HepG2 (cell line): ENCODE data around the gene STK32C. TPM values are rescaled to one million over a fixed set of nuclear protein-coding genes. Genes with fewer than 3 reads are reported as not detected.

Experiments
- ATAC-seq: fragments of 200-7000 bp; cut with Tn5 transposase; 3 replicates; pipeline ENCODE4 v1.9.1; 2020; ENCODE audit warnings: mild to moderate bottlenecking, moderate library complexity
- BruUV-seq: library from RNA; stranded (reverse); fragments of 400-500 nt; replicated peaks from 2 replicates; lab custom pipeline; 2021; lab: Mats Ljungman, UMichigan
- CTCF ChIA-PET: fragments of 300-600 bp; formaldehyde crosslinking; extraction: SDS; loops from one replicate; lab custom pipeline; 2021; ENCODE audit warnings: low total read pairs, inconsistent platforms, low intra/inter-chr PET ratio; lab: Yijun Ruan, JAX
- POLR2A ChIA-PET: fragments of 350-600 bp; sonication (Branson Sonifier 250); formaldehyde crosslinking; loops from one replicate; lab custom pipeline; 2020; ENCODE audit warnings: antibody characterized with exemption, inconsistent platforms; lab: Yijun Ruan, JAX
- DNase-seq: peaks from one replicate; pipeline ENCODE4 v3.0.0-alpha.2; 2015; ENCODE audit warnings: low spot score
- FAIRE-seq: peaks from 3 replicates; lab custom pipeline; 2011; peaks lifted over from hg19 to GRCh38; lab: Jason Lieb, UNC
- H2AFZ ChIP-seq: one replicate; pipeline ENCODE4 v1.6.1; 2011; ENCODE audit warnings: low read length, inconsistent platforms
- H3K27ac ChIP-seq: fragments of 300-600 bp; 3 replicates; pipeline ENCODE4 v1.8.0; 2011; ENCODE audit warnings: mixed run types, mild to moderate bottlenecking, mixed read lengths, low read length, inconsistent platforms; ENCODE audit not compliant: insufficient read depth; ENCODE audit errors: extremely low read length
- H3K27me3 ChIP-seq, 2 experiments: fragments of 200-600 bp in 1 of 2; 2 replicates in 1 of 2; 3 replicates in 1 of 2; pipeline versions ENCODE4 v1.6.0 to v1.8.0; 2011; ENCODE audit warnings: low read length in 2 of 2, mild to moderate bottlenecking in 2 of 2, moderate library complexity in 2 of 2, inconsistent platforms in 1 of 2; ENCODE audit not compliant: insufficient read depth in 2 of 2, control insufficient read depth in 1 of 2
- H3K36me3 ChIP-seq, 2 experiments: fragments of 200-600 bp in 1 of 2; replicated peaks in 1 of 2; 2 replicates in 1 of 2; 3 replicates in 1 of 2; pipeline versions ENCODE4 v1.5.1 to v1.8.0; 2011; ENCODE audit warnings: low read length in 2 of 2, inconsistent platforms in 1 of 2; ENCODE audit not compliant: insufficient read depth in 2 of 2, control insufficient read depth in 1 of 2
- H3K4me1 ChIP-seq: 2 replicates; pipeline ENCODE4 v1.5.1; 2012; ENCODE audit warnings: low read length, inconsistent platforms; ENCODE audit not compliant: insufficient read depth
- H3K4me2 ChIP-seq: 2 replicates; pipeline ENCODE4 v1.6.0; 2011; ENCODE audit warnings: low read depth, low read length, inconsistent platforms
- H3K4me3 ChIP-seq, 3 experiments: fragments of 200-600 bp in 1 of 3; sonication (generic), shearing (Covaris generic) in 1 of 3; replicated peaks in 1 of 3; 2 replicates each; pipeline ENCODE4 v1.5.1; 2011 to 2016; ENCODE audit warnings: low read length in 3 of 3, inconsistent platforms in 2 of 3, low read depth in 2 of 3, mild to moderate bottlenecking in 2 of 3, control low read depth in 1 of 3, mixed read lengths in 1 of 3; ENCODE audit not compliant: insufficient read depth in 1 of 3
- H3K79me2 ChIP-seq: one replicate; pipeline ENCODE4 v1.6.1; 2011; ENCODE audit warnings: low read length, inconsistent platforms; ENCODE audit not compliant: insufficient read depth
- H3K9ac ChIP-seq: 2 replicates; pipeline ENCODE4 v1.6.0; 2011; ENCODE audit warnings: mild to moderate bottlenecking, low read depth, low read length, inconsistent platforms; ENCODE audit not compliant: insufficient read depth
- H3K9me3 ChIP-seq: 2 replicates; pipeline ENCODE4 v1.5.1; 2012; ENCODE audit warnings: mild to moderate bottlenecking, low read length
- H4K20me1 ChIP-seq: 2 replicates; pipeline ENCODE4 v1.6.0; 2011; ENCODE audit warnings: inconsistent platforms, mild to moderate bottlenecking, low read length, moderate library complexity; ENCODE audit not compliant: insufficient read depth
- SMARCE1 ChIP-seq: fragments of 450-650 bp; IDR thresholded peaks from 2 replicates; pipeline ENCODE4 v1.6.1; 2017; ENCODE audit warnings: borderline replicate concordance
- ZBTB7B ChIP-seq: sonication (generic); formaldehyde crosslinking; IDR thresholded peaks from 2 replicates; pipeline ENCODE4 v1.4.0; 2020; ENCODE audit warnings: missing genetic modification reagents
- ZC3H4 ChIP-seq: sonication (generic); formaldehyde crosslinking; IDR thresholded peaks from 2 replicates; pipeline ENCODE4 v1.4.0; 2020; ENCODE audit warnings: missing genetic modification reagents, borderline replicate concordance
- ZFP37 ChIP-seq: sonication (generic); formaldehyde crosslinking; IDR thresholded peaks from 2 replicates; pipeline ENCODE4 v1.4.0; 2020; ENCODE audit warnings: missing genetic modification reagents, borderline replicate concordance
- ZKSCAN8 ChIP-seq: IDR thresholded peaks from 2 replicates; pipeline ENCODE4 v1.6.1; 2016; ENCODE audit warnings: borderline replicate concordance, missing genetic modification reagents, missing compliant biosample characterization
- ZMAT3 ChIP-seq: sonication (generic); formaldehyde crosslinking; conservative IDR thresholded peaks from 2 replicates; pipeline ENCODE4 v1.7.0; 2021; ENCODE audit warnings: missing genetic modification reagents
- ZNF17 ChIP-seq: sonication (generic); formaldehyde crosslinking; IDR thresholded peaks from 2 replicates; pipeline ENCODE4 v1.5.0; 2020; ENCODE audit warnings: mild to moderate bottlenecking, missing genetic modification reagents
- WGBS: methylation state at CpG from one replicate; pipeline ENCODE4 v1.1.6; 2017; ENCODE audit warnings: low lambda C conversion rate; 5-methylcytosine and 5-hydroxymethylcytosine counted together
- in situ Hi-C: cut with HindIII; loops from 2 replicates; pipeline ENCODE4 v1.10.0; 2017; ENCODE audit warnings: low pct_unique_long_range_greater_than_20kb; ENCODE audit not compliant: extremely low pct_ligation_motif_present
- intact Hi-C: fragments of 100-400 bp; cut with micrococcal nuclease; formaldehyde crosslinking; loops from one replicate; pipeline ENCODE4 v1.10.0; 2022; ENCODE audit not compliant: unreplicated experiment
- polyA plus RNA-seq, 8 experiments: library from polyadenylated mRNA; depleted of rRNA in 3 of 8; stranded (reverse) in 7 of 8; unstranded in 1 of 8; fragments of >200 nt; fragmentation: Illumina TruSeq in 4 of 8; extraction: Trizol in 4 of 8; gene quantifications; 2 replicates each; pipeline versions ENCODE4 v1.2.1 to v1.2.3, GENCODE V29; 2011 to 2016; ENCODE audit warnings: low read depth in 4 of 8, missing spikeins in 1 of 8, mixed read lengths in 1 of 8; ENCODE audit not compliant: insufficient read depth in 1 of 8
- total RNA-seq, 5 experiments: library from RNA; depleted of rRNA; stranded (reverse); fragments of >200 nt; fragmentation: Illumina TruSeq; extraction: Trizol; gene quantifications; 2 replicates each; pipeline ENCODE4 v1.2.3, GENCODE V29; 2016; ENCODE audit warnings: low read depth in 1 of 5
- TF ChIP-seq, protein P1 (sequence below): sonication (generic); formaldehyde crosslinking; IDR thresholded peaks from 2 replicates; pipeline ENCODE4 v1.4.0; 2020; ENCODE audit warnings: missing genetic modification reagents
- TF ChIP-seq, protein P2 (sequence below): sonication (generic); formaldehyde crosslinking; IDR thresholded peaks from 2 replicates; pipeline ENCODE4 v1.9.0; 2021; ENCODE audit warnings: missing genetic modification reagents, mild to moderate bottlenecking, borderline replicate concordance
- TF ChIP-seq, protein P3 (sequence below): sonication (generic); formaldehyde crosslinking; IDR thresholded peaks from 2 replicates; pipeline ENCODE4 v1.5.1; 2020; ENCODE audit warnings: mild to moderate bottlenecking, missing genetic modification reagents, moderate library complexity

The STK32C gene
- total and polyA plus RNA-seq, 2 of the 13 experiments (the other 11 are each of a cell fraction or from before 2014, with no cell fraction given) = 10.9 to 19.4 TPM

DNA sequence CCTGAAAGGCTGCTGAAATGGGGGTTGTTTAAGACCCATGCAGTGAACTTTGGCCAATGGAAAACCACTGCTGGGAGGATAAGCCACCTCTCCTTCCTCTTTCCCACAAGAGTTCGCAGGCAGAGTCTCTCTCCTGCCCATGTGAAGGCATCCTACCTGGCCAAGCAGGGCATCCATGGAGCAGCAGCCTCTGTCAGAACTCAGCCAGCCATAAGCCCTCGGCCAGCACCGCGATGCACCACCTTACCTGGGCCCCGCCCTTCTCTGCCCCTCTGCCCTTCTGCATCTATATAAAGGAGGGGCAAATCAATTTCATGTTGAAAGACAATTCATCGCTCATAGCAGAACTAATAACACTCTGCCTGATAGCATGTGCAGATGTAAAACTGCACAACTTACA, 6.1 kb upstream of the STK32C start (continued):
- TF ChIP-seq ZC3H4 (CRISPR knock-in tag) = no peak
- TF ChIP-seq, protein P1, sequence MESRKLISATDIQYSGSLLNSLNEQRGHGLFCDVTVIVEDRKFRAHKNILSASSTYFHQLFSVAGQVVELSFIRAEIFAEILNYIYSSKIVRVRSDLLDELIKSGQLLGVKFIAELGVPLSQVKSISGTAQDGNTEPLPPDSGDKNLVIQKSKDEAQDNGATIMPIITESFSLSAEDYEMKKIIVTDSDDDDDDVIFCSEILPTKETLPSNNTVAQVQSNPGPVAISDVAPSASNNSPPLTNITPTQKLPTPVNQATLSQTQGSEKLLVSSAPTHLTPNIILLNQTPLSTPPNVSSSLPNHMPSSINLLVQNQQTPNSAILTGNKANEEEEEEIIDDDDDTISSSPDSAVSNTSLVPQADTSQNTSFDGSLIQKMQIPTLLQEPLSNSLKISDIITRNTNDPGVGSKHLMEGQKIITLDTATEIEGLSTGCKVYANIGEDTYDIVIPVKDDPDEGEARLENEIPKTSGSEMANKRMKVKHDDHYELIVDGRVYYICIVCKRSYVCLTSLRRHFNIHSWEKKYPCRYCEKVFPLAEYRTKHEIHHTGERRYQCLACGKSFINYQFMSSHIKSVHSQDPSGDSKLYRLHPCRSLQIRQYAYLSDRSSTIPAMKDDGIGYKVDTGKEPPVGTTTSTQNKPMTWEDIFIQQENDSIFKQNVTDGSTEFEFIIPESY (CRISPR knock-in tag) = no peak
- no peak for TF ChIP-seq SMARCE1
- TF ChIP-seq, protein P2, sequence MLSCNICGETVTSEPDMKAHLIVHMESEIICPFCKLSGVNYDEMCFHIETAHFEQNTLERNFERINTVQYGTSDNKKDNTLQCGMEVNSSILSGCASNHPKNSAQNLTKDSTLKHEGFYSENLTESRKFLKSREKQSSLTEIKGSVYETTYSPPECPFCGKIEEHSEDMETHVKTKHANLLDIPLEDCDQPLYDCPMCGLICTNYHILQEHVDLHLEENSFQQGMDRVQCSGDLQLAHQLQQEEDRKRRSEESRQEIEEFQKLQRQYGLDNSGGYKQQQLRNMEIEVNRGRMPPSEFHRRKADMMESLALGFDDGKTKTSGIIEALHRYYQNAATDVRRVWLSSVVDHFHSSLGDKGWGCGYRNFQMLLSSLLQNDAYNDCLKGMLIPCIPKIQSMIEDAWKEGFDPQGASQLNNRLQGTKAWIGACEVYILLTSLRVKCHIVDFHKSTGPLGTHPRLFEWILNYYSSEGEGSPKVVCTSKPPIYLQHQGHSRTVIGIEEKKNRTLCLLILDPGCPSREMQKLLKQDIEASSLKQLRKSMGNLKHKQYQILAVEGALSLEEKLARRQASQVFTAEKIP (CRISPR knock-in tag) = no peak
- TF ChIP-seq, all 625 proteins: peak for 0

DNA sequence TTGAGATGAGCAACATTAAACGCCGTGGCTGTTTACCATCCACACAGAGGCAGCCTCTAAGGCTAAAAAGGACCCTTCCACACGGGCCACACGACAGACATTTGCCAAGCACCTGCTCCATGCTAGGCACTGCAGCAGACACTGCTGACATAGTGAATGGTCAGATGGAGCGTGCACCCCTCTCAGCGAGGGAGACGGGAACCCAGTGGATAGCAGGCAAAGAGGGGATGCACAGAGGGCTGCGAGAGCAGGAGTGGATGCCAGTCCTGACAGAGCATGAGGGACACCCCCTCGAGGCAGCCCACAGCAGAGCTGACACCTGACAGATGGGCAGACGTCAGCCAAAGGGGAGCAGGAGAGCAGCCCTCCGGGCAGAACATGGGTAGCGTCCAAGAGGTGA, 5.6 kb upstream of the STK32C start:
- intact Hi-C loops = no loop called here

More for the DNA sequence above, 5.6 kb upstream of the STK32C start:
- WGBS = 64% methylated on average over 10 of the region's 12 CpGs
- Histone ChIP-seq H3K4me2 (no peak overlapping the region), H3K4me1 (peaks cover 53% of the 10 kb centered on the region), H3K36me3 (no peaks in the 10 kb centered on the region), H3K4me3 (no peak overlapping the region), H2AFZ (no peak overlapping the region), H3K79me2 (no peaks in the 10 kb centered on the region), H4K20me1 (no peaks in the 10 kb centered on the region), H3K9ac (no peak overlapping the region), H3K27me3 (peaks cover 0 to 12% of the 10 kb centered on the region in 2 experiments; a peak in 2 of 5 replicates), H3K27ac (no peak overlapping the region), H3K9me3 (no peaks in the 10 kb centered on the region)
- DNase-seq (no peak), FAIRE-seq (no peak), ATAC-seq (no peak)
- BruUV-seq = no TSS peak
- CTCF ChIA-PET = no interaction called here
- TF ChIP-seq ZNF17 (CRISPR knock-in tag) (no peak), ZMAT3 (CRISPR knock-in tag) (no peak), ZBTB7B (no peak), ZFP37 (CRISPR knock-in tag) (no peak), ZKSCAN8 (CRISPR knock-in tag) (no peak)
- TF ChIP-seq, protein P3, sequence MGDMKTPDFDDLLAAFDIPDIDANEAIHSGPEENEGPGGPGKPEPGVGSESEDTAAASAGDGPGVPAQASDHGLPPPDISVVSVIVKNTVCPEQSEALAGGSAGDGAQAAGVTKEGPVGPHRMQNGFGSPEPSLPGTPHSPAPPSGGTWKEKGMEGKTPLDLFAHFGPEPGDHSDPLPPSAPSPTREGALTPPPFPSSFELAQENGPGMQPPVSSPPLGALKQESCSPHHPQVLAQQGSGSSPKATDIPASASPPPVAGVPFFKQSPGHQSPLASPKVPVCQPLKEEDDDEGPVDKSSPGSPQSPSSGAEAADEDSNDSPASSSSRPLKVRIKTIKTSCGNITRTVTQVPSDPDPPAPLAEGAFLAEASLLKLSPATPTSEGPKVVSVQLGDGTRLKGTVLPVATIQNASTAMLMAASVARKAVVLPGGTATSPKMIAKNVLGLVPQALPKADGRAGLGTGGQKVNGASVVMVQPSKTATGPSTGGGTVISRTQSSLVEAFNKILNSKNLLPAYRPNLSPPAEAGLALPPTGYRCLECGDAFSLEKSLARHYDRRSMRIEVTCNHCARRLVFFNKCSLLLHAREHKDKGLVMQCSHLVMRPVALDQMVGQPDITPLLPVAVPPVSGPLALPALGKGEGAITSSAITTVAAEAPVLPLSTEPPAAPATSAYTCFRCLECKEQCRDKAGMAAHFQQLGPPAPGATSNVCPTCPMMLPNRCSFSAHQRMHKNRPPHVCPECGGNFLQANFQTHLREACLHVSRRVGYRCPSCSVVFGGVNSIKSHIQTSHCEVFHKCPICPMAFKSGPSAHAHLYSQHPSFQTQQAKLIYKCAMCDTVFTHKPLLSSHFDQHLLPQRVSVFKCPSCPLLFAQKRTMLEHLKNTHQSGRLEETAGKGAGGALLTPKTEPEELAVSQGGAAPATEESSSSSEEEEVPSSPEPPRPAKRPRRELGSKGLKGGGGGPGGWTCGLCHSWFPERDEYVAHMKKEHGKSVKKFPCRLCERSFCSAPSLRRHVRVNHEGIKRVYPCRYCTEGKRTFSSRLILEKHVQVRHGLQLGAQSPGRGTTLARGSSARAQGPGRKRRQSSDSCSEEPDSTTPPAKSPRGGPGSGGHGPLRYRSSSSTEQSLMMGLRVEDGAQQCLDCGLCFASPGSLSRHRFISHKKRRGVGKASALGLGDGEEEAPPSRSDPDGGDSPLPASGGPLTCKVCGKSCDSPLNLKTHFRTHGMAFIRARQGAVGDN (CRISPR knock-in tag) = no peak
- in situ Hi-C loops = no loop called here
- POLR2A ChIA-PET = no interaction called here
